HCT116 (cell line): ENCODE data around the gene SPIRE1. TPM values are rescaled to one million over a fixed set of nuclear protein-coding genes. Genes with fewer than 3 reads are reported as not detected.

Experiments
- ATAC-seq: fragments of 200-7000 bp; cut with Tn5 transposase; 2 replicates; pipeline ENCODE4 v1.9.1; 2020; ENCODE audit warnings: mild to moderate bottlenecking, moderate library complexity
- BruUV-seq: library from RNA; stranded (reverse); fragments of 400-500 nt; replicated peaks from 2 replicates; lab custom pipeline; 2021; lab: Mats Ljungman, UMichigan
- CTCF ChIA-PET: fragments of 300-600 bp; sonication (Branson Sonifier 250); formaldehyde crosslinking; loops from one replicate; lab custom pipeline; 2021; ENCODE audit warnings: antibody characterized with exemption; lab: Charles Lee
- POLR2A ChIA-PET: fragments of 300-600, 350-600 bp; sonication (Branson Sonifier 250); formaldehyde crosslinking; loops from one replicate; lab custom pipeline; 2021; ENCODE audit warnings: antibody characterized with exemption; lab: Charles Lee
- RAD21 ChIA-PET, 2 experiments: fragments of 300-600 bp; sonication (Branson Sonifier 250); formaldehyde crosslinking; loops; one replicate each; lab custom pipeline; 2023; ENCODE audit warnings: low total read pairs in 2 of 2; ENCODE audit not compliant: uncharacterized antibody in 2 of 2, unreplicated experiment in 2 of 2, low non-redundant PET in 1 of 2; lab: Charles Lee
- DNase-seq: peaks from one replicate; pipeline ENCODE4 v3.0.0-alpha.2; 2010; ENCODE audit warnings: low read depth, low spot score
- H2AFZ ChIP-seq: fragments of 200-600 bp; shearing (Covaris generic), sonication (generic); 2 replicates; pipeline ENCODE4 v1.6.1; 2017; ENCODE audit warnings: low read depth, mixed run types, mixed read lengths, antibody characterized with exemption, low read length; ENCODE audit not compliant: poor library complexity, severe bottlenecking
- H3K27ac ChIP-seq: 2 replicates; pipeline ENCODE4 v1.5.1; 2012; ENCODE audit warnings: low read depth, low read length
- H3K27me3 ChIP-seq: fragments of 200-600 bp; sonication (generic); 2 replicates; pipeline ENCODE4 v1.6.1; 2016; ENCODE audit warnings: mixed run types, low read length, mixed read lengths; ENCODE audit not compliant: insufficient read depth
- H3K36me3 ChIP-seq, 2 experiments: fragments of 200-500 bp in 1 of 2; fragments of 200-600 bp in 1 of 2; sonication (Bioruptor generic) in 1 of 2; sonication (generic) in 1 of 2; 2 replicates each; pipeline versions ENCODE4 v1.5.1 to v1.6.1; 2014 to 2016; ENCODE audit warnings: low read length in 2 of 2, inconsistent platforms in 1 of 2, mixed read lengths in 1 of 2, mixed run types in 1 of 2; ENCODE audit not compliant: insufficient read depth in 2 of 2, control insufficient read depth in 1 of 2
- H3K4me1 ChIP-seq, 2 experiments: fragments of 200-600 bp in 1 of 2; sonication (generic) in 1 of 2; 2 replicates each; pipeline versions ENCODE4 v1.5.1 to v1.6.1; 2012 to 2017; ENCODE audit warnings: low read length in 2 of 2, inconsistent platforms in 1 of 2, mild to moderate bottlenecking in 1 of 2, mixed read lengths in 1 of 2, mixed run types in 1 of 2, moderate library complexity in 1 of 2; ENCODE audit not compliant: insufficient read depth in 2 of 2, control insufficient read depth in 1 of 2
- H3K4me2 ChIP-seq: fragments of 200-600 bp; sonication (generic); 2 replicates; pipeline ENCODE4 v1.6.1; 2017; ENCODE audit warnings: mixed run types, low read length, mixed read lengths
- H3K4me3 ChIP-seq, 2 experiments: fragments of 200-600 bp in 1 of 2; sonication (generic) in 1 of 2; replicated peaks in 1 of 2; 2 replicates each; pipeline ENCODE4 v1.5.1; 2011 to 2016; ENCODE audit warnings: low read length in 2 of 2, control low read depth in 1 of 2, low read depth in 1 of 2, mild to moderate bottlenecking in 1 of 2, mixed read lengths in 1 of 2, mixed run types in 1 of 2
- H3K79me2 ChIP-seq: fragments of 200-600 bp; sonication (generic); 2 replicates; pipeline ENCODE4 v1.6.1; 2017; ENCODE audit warnings: mild to moderate bottlenecking, mixed run types, low read length, moderate library complexity, mixed read lengths; ENCODE audit not compliant: insufficient read depth
- H3K9ac ChIP-seq: fragments of 200-600 bp; sonication (generic); 2 replicates; pipeline ENCODE4 v1.6.1; 2016; ENCODE audit warnings: low read length, mixed read lengths
- H3K9me2 ChIP-seq: fragments of 200-600 bp; sonication (generic), shearing (Covaris generic); 2 replicates; pipeline ENCODE4 v1.6.1; 2017; ENCODE audit warnings: mixed run types, mild to moderate bottlenecking, moderate library complexity; ENCODE audit not compliant: insufficient read depth
- H3K9me3 ChIP-seq, 2 experiments: fragments of 200-500 bp in 1 of 2; fragments of 200-600 bp in 1 of 2; sonication (Bioruptor generic) in 1 of 2; sonication (generic) in 1 of 2; 2 replicates each; pipeline ENCODE4 v1.6.1; 2014 to 2017; ENCODE audit warnings: low read length in 2 of 2, mixed read lengths in 2 of 2, inconsistent platforms in 1 of 2, low read depth in 1 of 2, mild to moderate bottlenecking in 1 of 2, mixed run types in 1 of 2, moderate library complexity in 1 of 2; ENCODE audit not compliant: control insufficient read depth in 1 of 2, insufficient read depth in 1 of 2
- H4K20me1 ChIP-seq: fragments of 200-600 bp; sonication (generic), shearing (Covaris generic); 2 replicates; pipeline ENCODE4 v1.6.1; 2017; ENCODE audit warnings: mixed run types, mild to moderate bottlenecking, moderate library complexity; ENCODE audit not compliant: insufficient read depth
- SIN3A ChIP-seq: IDR thresholded peaks from 2 replicates; pipeline ENCODE4 v1.6.1; 2012; ENCODE audit warnings: low read depth
- YY1 ChIP-seq: IDR thresholded peaks from 2 replicates; pipeline ENCODE4 v1.6.1; 2011; ENCODE audit warnings: low read length, low read depth, moderate library complexity, mild to moderate bottlenecking; ENCODE audit not compliant: insufficient replicate concordance; ENCODE audit errors: extremely low read depth
- intact Hi-C: fragments of 100-400 bp; cut with micrococcal nuclease; formaldehyde crosslinking; loops from 2 replicates; pipeline ENCODE4 v1.10.0; 2022
- total RNA-seq: library from RNA; stranded (reverse); gene quantifications from one replicate; pipeline ENCODE4 v1.2.1, GENCODE V29; 2021; ENCODE audit not compliant: unreplicated experiment
- TF ChIP-seq, protein P1 (sequence below), 3 experiments: fragments of 200-600 bp in 1 of 3; sonication (generic) in 1 of 3; IDR thresholded peaks in 2 of 3; conservative IDR thresholded peaks in 1 of 3; 2 replicates each; pipeline ENCODE4 v1.5.1; 2012 to 2017; ENCODE audit warnings: low read depth in 2 of 3, low read length in 2 of 3, antibody characterized with exemption in 1 of 3, borderline replicate concordance in 1 of 3, control low read depth in 1 of 3, mild to moderate bottlenecking in 1 of 3, mixed read lengths in 1 of 3, mixed run types in 1 of 3, moderate library complexity in 1 of 3; ENCODE audit not compliant: insufficient read depth in 1 of 3
- TF ChIP-seq, protein P2 (sequence below): IDR thresholded peaks from 2 replicates; pipeline ENCODE4 v1.6.1; 2012; ENCODE audit warnings: low read depth

SPIRE1 gene
- total RNA-seq, 1 experiment from 2014 or later, result 26.6 TPM

DNA sequence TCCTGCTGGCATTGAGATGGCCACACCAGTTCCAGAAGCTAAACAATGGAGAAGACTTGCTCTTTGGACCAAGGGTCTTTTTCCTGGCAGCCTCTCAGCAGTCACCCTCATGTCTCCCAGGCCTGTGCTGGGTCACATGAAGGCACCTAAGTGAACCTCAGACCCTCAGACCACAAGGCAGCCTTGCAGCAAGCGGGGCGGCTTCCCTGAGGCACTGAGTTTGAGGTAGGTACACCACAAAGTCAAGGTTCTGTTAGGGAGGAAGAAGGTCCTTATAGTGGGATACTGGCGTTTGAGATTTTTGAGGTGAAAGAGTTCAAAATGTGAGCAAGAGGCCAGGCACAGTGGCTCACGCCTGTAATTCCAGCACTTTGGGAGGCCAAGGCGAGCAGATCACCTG is 258.7 kb downstream of the SPIRE1 start:
- H3K27ac ChIP-seq, result no peak overlapping the region
- ChIA-PET POLR2A (no interaction called here), RAD21 (no interaction called here), CTCF (no interaction called here)
- H3K4me2 ChIP-seq, result no peak overlapping the region
- H2AFZ ChIP-seq, result no peak overlapping the region
- H3K4me1 ChIP-seq, result peaks cover 13 to 28% of the 10 kb centered on the region in 2 experiments
- no peak overlapping the region for H3K9ac ChIP-seq
- no peak for ATAC-seq
- no peaks in the 10 kb centered on the region for H3K27me3 ChIP-seq
- H3K4me3 ChIP-seq, result no peak overlapping the region
- intact Hi-C loops, result no loop called here
- no peaks in the 10 kb centered on the region for H3K9me2 ChIP-seq
- no peak for DNase-seq
- no peaks in the 10 kb centered on the region for H3K79me2 ChIP-seq
- TF ChIP-seq SIN3A (no peak), YY1 (no peak)
- TF ChIP-seq, protein P1, sequence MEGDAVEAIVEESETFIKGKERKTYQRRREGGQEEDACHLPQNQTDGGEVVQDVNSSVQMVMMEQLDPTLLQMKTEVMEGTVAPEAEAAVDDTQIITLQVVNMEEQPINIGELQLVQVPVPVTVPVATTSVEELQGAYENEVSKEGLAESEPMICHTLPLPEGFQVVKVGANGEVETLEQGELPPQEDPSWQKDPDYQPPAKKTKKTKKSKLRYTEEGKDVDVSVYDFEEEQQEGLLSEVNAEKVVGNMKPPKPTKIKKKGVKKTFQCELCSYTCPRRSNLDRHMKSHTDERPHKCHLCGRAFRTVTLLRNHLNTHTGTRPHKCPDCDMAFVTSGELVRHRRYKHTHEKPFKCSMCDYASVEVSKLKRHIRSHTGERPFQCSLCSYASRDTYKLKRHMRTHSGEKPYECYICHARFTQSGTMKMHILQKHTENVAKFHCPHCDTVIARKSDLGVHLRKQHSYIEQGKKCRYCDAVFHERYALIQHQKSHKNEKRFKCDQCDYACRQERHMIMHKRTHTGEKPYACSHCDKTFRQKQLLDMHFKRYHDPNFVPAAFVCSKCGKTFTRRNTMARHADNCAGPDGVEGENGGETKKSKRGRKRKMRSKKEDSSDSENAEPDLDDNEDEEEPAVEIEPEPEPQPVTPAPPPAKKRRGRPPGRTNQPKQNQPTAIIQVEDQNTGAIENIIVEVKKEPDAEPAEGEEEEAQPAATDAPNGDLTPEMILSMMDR (IDR thresholded peaks at IDR 0.05 in 2 of 3, conservative IDR thresholded peaks at IDR 0.05 in 1 of 3; ENCODE audit: borderline replicate concordance in 1 of 3, insufficient read depth in 1 of 3, low read depth in 2 of 3, low read length in 2 of 3), result no peak
- TF ChIP-seq, protein P2, sequence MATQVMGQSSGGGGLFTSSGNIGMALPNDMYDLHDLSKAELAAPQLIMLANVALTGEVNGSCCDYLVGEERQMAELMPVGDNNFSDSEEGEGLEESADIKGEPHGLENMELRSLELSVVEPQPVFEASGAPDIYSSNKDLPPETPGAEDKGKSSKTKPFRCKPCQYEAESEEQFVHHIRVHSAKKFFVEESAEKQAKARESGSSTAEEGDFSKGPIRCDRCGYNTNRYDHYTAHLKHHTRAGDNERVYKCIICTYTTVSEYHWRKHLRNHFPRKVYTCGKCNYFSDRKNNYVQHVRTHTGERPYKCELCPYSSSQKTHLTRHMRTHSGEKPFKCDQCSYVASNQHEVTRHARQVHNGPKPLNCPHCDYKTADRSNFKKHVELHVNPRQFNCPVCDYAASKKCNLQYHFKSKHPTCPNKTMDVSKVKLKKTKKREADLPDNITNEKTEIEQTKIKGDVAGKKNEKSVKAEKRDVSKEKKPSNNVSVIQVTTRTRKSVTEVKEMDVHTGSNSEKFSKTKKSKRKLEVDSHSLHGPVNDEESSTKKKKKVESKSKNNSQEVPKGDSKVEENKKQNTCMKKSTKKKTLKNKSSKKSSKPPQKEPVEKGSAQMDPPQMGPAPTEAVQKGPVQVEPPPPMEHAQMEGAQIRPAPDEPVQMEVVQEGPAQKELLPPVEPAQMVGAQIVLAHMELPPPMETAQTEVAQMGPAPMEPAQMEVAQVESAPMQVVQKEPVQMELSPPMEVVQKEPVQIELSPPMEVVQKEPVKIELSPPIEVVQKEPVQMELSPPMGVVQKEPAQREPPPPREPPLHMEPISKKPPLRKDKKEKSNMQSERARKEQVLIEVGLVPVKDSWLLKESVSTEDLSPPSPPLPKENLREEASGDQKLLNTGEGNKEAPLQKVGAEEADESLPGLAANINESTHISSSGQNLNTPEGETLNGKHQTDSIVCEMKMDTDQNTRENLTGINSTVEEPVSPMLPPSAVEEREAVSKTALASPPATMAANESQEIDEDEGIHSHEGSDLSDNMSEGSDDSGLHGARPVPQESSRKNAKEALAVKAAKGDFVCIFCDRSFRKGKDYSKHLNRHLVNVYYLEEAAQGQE, result no peak
- no peaks in the 10 kb centered on the region for H4K20me1 ChIP-seq
- no TSS peak for BruUV-seq
- H3K9me3 ChIP-seq, result no peaks in the 10 kb centered on the region
- no peaks in the 10 kb centered on the region for H3K36me3 ChIP-seq
